SK-N-SH treated with all-trans-retinoic acid at 6 μM for 48 hours (cell line): Measurements from ENCODE around the gene OR1A1.
"Not testable (repeated sequence)": the region's sequence is repeated elsewhere in the genome, so short reads cannot be mapped to it uniquely, and the experiment has no call there.

Experiments used
- ATAC-seq: fragments of 200-7000 bp; cut with Tn5 transposase; 3 replicates; pipeline ENCODE4 v1.9.1; 2020; ENCODE audit warnings: mild to moderate bottlenecking, moderate library complexity
- ARNTL ChIP-seq: fragments of 450-650 bp; formaldehyde crosslinking; IDR thresholded peaks from 2 replicates; pipeline ENCODE4 v1.5.0; 2020; ENCODE audit warnings: low read depth, mild to moderate bottlenecking, moderate library complexity, borderline replicate concordance
- BACH2 ChIP-seq: fragments of 250-450 bp; sonication (Bioruptor Pico); IDR thresholded peaks from 2 replicates; pipeline ENCODE4 v1.9.0; 2021; ENCODE audit warnings: mild to moderate bottlenecking, borderline replicate concordance
- CREB5 ChIP-seq: fragments of 250-450 bp; sonication (Bioruptor Pico); IDR thresholded peaks from 2 replicates; pipeline ENCODE4 v1.5.1; 2020; ENCODE audit warnings: low read depth, mild to moderate bottlenecking, moderate library complexity
- CSDC2 ChIP-seq: fragments of 250-450 bp; sonication (Bioruptor Pico); IDR thresholded peaks from 2 replicates; pipeline ENCODE4 v1.5.0; 2020; ENCODE audit warnings: mild to moderate bottlenecking, moderate library complexity
- CSRNP3 ChIP-seq: fragments of 250-450 bp; sonication (Bioruptor Pico); IDR thresholded peaks from 2 replicates; pipeline ENCODE4 v1.5.1; 2021; ENCODE audit warnings: mild to moderate bottlenecking, moderate library complexity
- ESRRG ChIP-seq: fragments of 250-450 bp; sonication (Bioruptor Pico); IDR thresholded peaks from 2 replicates; pipeline ENCODE4 v1.6.1; 2021; ENCODE audit warnings: mild to moderate bottlenecking
- GLIS3 ChIP-seq: fragments of 250-450 bp; sonication (Bioruptor Pico); IDR thresholded peaks from 2 replicates; pipeline ENCODE4 v1.5.0; 2020; ENCODE audit warnings: mild to moderate bottlenecking, moderate library complexity
- OSR1 ChIP-seq: fragments of 250-450 bp; sonication (Bioruptor Pico); IDR thresholded peaks from 2 replicates; pipeline ENCODE4 v1.8.0; 2022; ENCODE audit warnings: moderate library complexity, mild to moderate bottlenecking, inconsistent platforms
- PATZ1 ChIP-seq: fragments of 250-450 bp; sonication (Bioruptor Pico); IDR thresholded peaks from 2 replicates; pipeline ENCODE4 v1.8.0; 2020; ENCODE audit warnings: mild to moderate bottlenecking, moderate library complexity, borderline replicate concordance
- POU6F1 ChIP-seq: fragments of 250-450 bp; sonication (Bioruptor Pico); IDR thresholded peaks from 2 replicates; pipeline ENCODE4 v1.8.0; 2021; ENCODE audit warnings: low read depth, mild to moderate bottlenecking, moderate library complexity, borderline replicate concordance
- PPARA ChIP-seq: fragments of 250-450 bp; sonication (Bioruptor Pico); IDR thresholded peaks from 2 replicates; pipeline ENCODE4 v1.5.0; 2020; ENCODE audit warnings: mild to moderate bottlenecking, borderline replicate concordance
- RARB ChIP-seq: fragments of 250-450 bp; sonication (Bioruptor Pico); IDR thresholded peaks from 2 replicates; pipeline ENCODE4 v1.8.0; 2021; ENCODE audit warnings: mild to moderate bottlenecking, moderate library complexity
- TCF4 ChIP-seq: fragments of 250-450 bp; sonication (Bioruptor Pico); IDR thresholded peaks from 2 replicates; pipeline ENCODE4 v1.8.0; 2021; ENCODE audit warnings: mild to moderate bottlenecking, moderate library complexity, borderline replicate concordance
- TOX ChIP-seq: fragments of 250-450 bp; sonication (Bioruptor Pico); IDR thresholded peaks from 2 replicates; pipeline ENCODE4 v1.8.0; 2021; ENCODE audit warnings: mild to moderate bottlenecking, moderate library complexity, borderline replicate concordance
- TSHZ2 ChIP-seq: fragments of 250-450 bp; sonication (Bioruptor Pico); IDR thresholded peaks from 2 replicates; pipeline ENCODE4 v1.5.0; 2020; ENCODE audit warnings: mild to moderate bottlenecking, moderate library complexity
- ZC3H10 ChIP-seq: fragments of 250-450 bp; sonication (Bioruptor Pico); IDR thresholded peaks from 2 replicates; pipeline ENCODE4 v1.5.1; 2021; ENCODE audit warnings: mild to moderate bottlenecking, moderate library complexity
- ZFP3 ChIP-seq: fragments of 250-450 bp; sonication (Bioruptor Pico); IDR thresholded peaks from 2 replicates; pipeline ENCODE4 v1.5.0; 2020; ENCODE audit warnings: mild to moderate bottlenecking, moderate library complexity
- ZFP30 ChIP-seq: fragments of 450-650 bp; formaldehyde crosslinking; IDR thresholded peaks from 2 replicates; pipeline ENCODE4 v1.5.0; 2022; ENCODE audit warnings: mild to moderate bottlenecking, moderate library complexity
- ZNF565 ChIP-seq: fragments of 450-650 bp; formaldehyde crosslinking; conservative IDR thresholded peaks from 2 replicates; pipeline ENCODE4 v1.5.0; 2020; ENCODE audit warnings: low read depth, mild to moderate bottlenecking, moderate library complexity
- ZNF70 ChIP-seq: fragments of 450-650 bp; formaldehyde crosslinking; IDR thresholded peaks from 2 replicates; pipeline ENCODE4 v1.5.0; 2020; ENCODE audit warnings: mild to moderate bottlenecking, moderate library complexity
- ZNF8 ChIP-seq: fragments of 450-650 bp; formaldehyde crosslinking; IDR thresholded peaks from 2 replicates; pipeline ENCODE4 v1.5.0; 2020; ENCODE audit warnings: mild to moderate bottlenecking, moderate library complexity

OR1A1 gene

GRCh38 chr17:3213587-3213986, 6.1 kb downstream of the OR1A1 start (continued):
- TF ChIP-seq ARNTL (CRISPR knock-in tag) (no peak), ZC3H10 (CRISPR knock-in tag) (no peak)

- ATAC-seq: not testable (repeated sequence)
Measured at GRCh38 chr17:3219978-3220377, 12.5 kb downstream of the OR1A1 start.

- TF ChIP-seq ZFP3 (CRISPR knock-in tag) (no peak), TCF4 (no peak), GLIS3 (CRISPR knock-in tag) (no peak)
- TF ChIP-seq, all 23 proteins: peak for 0
- no peak for ATAC-seq
Measured at GRCh38 chr17:3221850-3222249, 14.4 kb downstream of the OR1A1 start.

- TF ChIP-seq PPARA (CRISPR knock-in tag): no peak
- no peak for TF ChIP-seq ZC3H10 (CRISPR knock-in tag)
- no peak for TF ChIP-seq ZNF70
- no peak for TF ChIP-seq PATZ1 (CRISPR knock-in tag)
- no peak for TF ChIP-seq ZFP3 (CRISPR knock-in tag)
- TF ChIP-seq TSHZ2 (CRISPR knock-in tag): no peak
- TF ChIP-seq ZFP30: no peak
- no peak for TF ChIP-seq ZNF565
- no peak for TF ChIP-seq RARB
- no peak for TF ChIP-seq ESRRG
- TF ChIP-seq GLIS3 (CRISPR knock-in tag): no peak
- TF ChIP-seq CREB5 (CRISPR knock-in tag): no peak
- no peak for TF ChIP-seq OSR1 (CRISPR knock-in tag)
- no peak for TF ChIP-seq TOX (CRISPR knock-in tag)
- no peak for TF ChIP-seq ZNF8 (CRISPR knock-in tag)
- TF ChIP-seq CSDC2 (CRISPR knock-in tag): no peak
- no peak for TF ChIP-seq POU6F1 (CRISPR knock-in tag)
- no peak for TF ChIP-seq CSRNP3 (CRISPR knock-in tag)
- TF ChIP-seq BACH2 (CRISPR knock-in tag): no peak
- TF ChIP-seq ARNTL (CRISPR knock-in tag): no peak
- ATAC-seq: no peak
Measured at GRCh38 chr17:3222505-3222904, 15.0 kb downstream of the OR1A1 start.

GRCh38 chr17:3224721-3225352, 17.4 kb downstream of the OR1A1 start:
- ATAC-seq: not testable (repeated sequence)

- ATAC-seq: not testable (repeated sequence)
Measured at GRCh38 chr17:3232300-3232699, 24.8 kb downstream of the OR1A1 start.

GRCh38 chr17:3238685-3239084, 31.2 kb downstream of the OR1A1 start:
- ATAC-seq: not testable (repeated sequence)

GRCh38 chr17:3241044-3241443, 33.6 kb downstream of the OR1A1 start:
- ATAC-seq: not testable (repeated sequence)

GRCh38 chr17:3244841-3245240, 37.4 kb downstream of the OR1A1 start:
- not testable (repeated sequence) for ATAC-seq
